A549 (cell line): ENCODE data around the gene ACSF3. TPM values are rescaled to one million over a fixed set of nuclear protein-coding genes. Genes with fewer than 3 reads are reported as not detected.

Experiments
- ATAC-seq, 2 experiments: fragments of 200-7000 bp in 1 of 2; fragments of >200 bp in 1 of 2; cut with Nextera tagmentation in 1 of 2; cut with Tn5 transposase in 1 of 2; 3 replicates each; pipeline versions ENCODE4 v1.8.0 to v1.9.1; 2018 to 2020; ENCODE audit warnings: mild to moderate bottlenecking in 1 of 2, moderate library complexity in 1 of 2
- CTCF ChIA-PET: fragments of 300-600 bp; sonication (Branson Sonifier 250); formaldehyde crosslinking; extraction: SDS; loops from one replicate; lab custom pipeline; 2021; ENCODE audit warnings: antibody characterized with exemption, inconsistent platforms; lab: Yijun Ruan, JAX
- POLR2A ChIA-PET: fragments of 350-600 bp; formaldehyde crosslinking; extraction: SDS; loops from one replicate; lab custom pipeline; 2021; ENCODE audit warnings: antibody characterized with exemption, inconsistent platforms; lab: Yijun Ruan, JAX
- DNase-seq, 2 experiments: peaks; one replicate each; pipeline versions ENCODE4 v3.0.0 to v3.0.0-alpha.2; 2011 to 2016; ENCODE audit warnings: low read depth in 1 of 2, low spot score in 1 of 2
- FAIRE-seq: peaks from 2 replicates; lab custom pipeline; 2011; peaks lifted over from hg19 to GRCh38; lab: Jason Lieb, UNC
- H3K27ac ChIP-seq, 2 experiments: fragments of >200 bp; sonication (Bioruptor Twin); formaldehyde crosslinking; 3 replicates each; pipeline ENCODE4 v1.5.1; 2016 to 2017
- H3K4me1 ChIP-seq: fragments of >200 bp; sonication (Bioruptor Twin); formaldehyde crosslinking; 3 replicates; pipeline ENCODE4 v1.6.1; 2016
- H3K4me2 ChIP-seq: fragments of >200 bp; sonication (Bioruptor Twin); formaldehyde crosslinking; 3 replicates; pipeline ENCODE4 v1.6.1; 2016
- H3K4me3 ChIP-seq: fragments of >200 bp; sonication (Bioruptor Twin); formaldehyde crosslinking; 3 replicates; pipeline ENCODE4 v1.5.1; 2016
- H3K9me3 ChIP-seq: fragments of >200 bp; sonication (Bioruptor Twin); formaldehyde crosslinking; 3 replicates; pipeline ENCODE4 v1.6.1; 2016
- ATOH8 ChIP-seq: fragments of 250-450 bp; sonication (Bioruptor Pico); IDR thresholded peaks from 2 replicates; pipeline ENCODE4 v1.5.0; 2020; ENCODE audit warnings: low read depth, mild to moderate bottlenecking, moderate library complexity
- BCL3 ChIP-seq: fragments of >200 bp; sonication (Bioruptor Twin); formaldehyde crosslinking; IDR thresholded peaks from 3 replicates; pipeline ENCODE4 v1.6.1; 2016
- CBX2 ChIP-seq: fragments of 200-600 bp; sonication (generic); IDR thresholded peaks from 2 replicates; pipeline ENCODE4 v1.6.1; 2016; ENCODE audit warnings: low read depth, mild to moderate bottlenecking, borderline replicate concordance
- CHD2 ChIP-seq: fragments of 150-350 bp; IDR thresholded peaks from 2 replicates; pipeline ENCODE4 v1.6.1; 2014; ENCODE audit warnings: low read length; ENCODE audit not compliant: partially characterized antibody
- EP300 ChIP-seq, 2 experiments: fragments of >200 bp; sonication (Bioruptor Twin); formaldehyde crosslinking; IDR thresholded peaks; 2 replicates in 1 of 2; 3 replicates in 1 of 2; pipeline ENCODE4 v1.6.1; 2016 to 2017
- HOXB13 ChIP-seq: fragments of 250-450 bp; sonication (Bioruptor Pico); IDR thresholded peaks from 2 replicates; pipeline ENCODE4 v1.5.0; 2020; ENCODE audit warnings: low read depth, mild to moderate bottlenecking, moderate library complexity
- JUN ChIP-seq, 2 experiments: fragments of >200 bp; sonication (Bioruptor Twin); formaldehyde crosslinking; IDR thresholded peaks; 2 replicates in 1 of 2; 3 replicates in 1 of 2; pipeline ENCODE4 v1.6.1; 2016 to 2017
- JUNB ChIP-seq: fragments of >200 bp; sonication (Bioruptor Twin); formaldehyde crosslinking; IDR thresholded peaks from 2 replicates; pipeline ENCODE4 v1.6.1; 2016
- MAFK ChIP-seq: fragments of 450-650 bp; IDR thresholded peaks from 2 replicates; pipeline ENCODE4 v1.6.1; 2014; ENCODE audit not compliant: partially characterized antibody
- MAZ ChIP-seq: fragments of 150-350 bp; IDR thresholded peaks from 2 replicates; pipeline ENCODE4 v1.6.1; 2014; ENCODE audit warnings: antibody characterized with exemption, low read depth, low read length, borderline replicate concordance
- MYC ChIP-seq: IDR thresholded peaks from 2 replicates; pipeline ENCODE4 v1.6.1; 2012; ENCODE audit warnings: mild to moderate bottlenecking, inconsistent platforms, low read length, improper control_type of control experiment, borderline replicate concordance
- NFE2L2 ChIP-seq: fragments of 150-350 bp; conservative IDR thresholded peaks from 2 replicates; pipeline ENCODE4 v1.6.1; 2014; ENCODE audit warnings: low read length
- NPAS2 ChIP-seq: fragments of 250-450 bp; sonication (Bioruptor Pico); IDR thresholded peaks from 2 replicates; pipeline ENCODE4 v1.8.0; 2022; ENCODE audit warnings: mild to moderate bottlenecking, moderate library complexity, borderline replicate concordance
- NR3C1 ChIP-seq: fragments of >200 bp; sonication (Bioruptor Twin); formaldehyde crosslinking; IDR thresholded peaks from 3 replicates; pipeline ENCODE4 v1.6.1; 2017
- POLR2A ChIP-seq: IDR thresholded peaks from 2 replicates; pipeline ENCODE4 v1.6.1; 2012; ENCODE audit warnings: mild to moderate bottlenecking, low read length
- POLR2AphosphoS2 ChIP-seq: conservative IDR thresholded peaks from 2 replicates; pipeline ENCODE4 v1.6.1; 2012; ENCODE audit warnings: low read length, improper control_type of control experiment, inconsistent platforms
- RAD21 ChIP-seq, 2 experiments: fragments of >200 bp in 1 of 2; sonication (Bioruptor Twin) in 1 of 2; formaldehyde crosslinking in 1 of 2; IDR thresholded peaks in 1 of 2; conservative IDR thresholded peaks in 1 of 2; 2 replicates in 1 of 2; 3 replicates in 1 of 2; pipeline ENCODE4 v1.6.1; 2012 to 2018; ENCODE audit warnings: inconsistent platforms in 1 of 2
- RARB ChIP-seq: fragments of 250-450 bp; sonication (Bioruptor Pico); IDR thresholded peaks from 2 replicates; pipeline ENCODE4 v1.8.0; 2021; ENCODE audit warnings: mild to moderate bottlenecking, moderate library complexity
- RFX5 ChIP-seq: fragments of 450-650 bp; IDR thresholded peaks from 2 replicates; pipeline ENCODE4 v1.7.1; 2014; ENCODE audit warnings: antibody characterized with exemption, mild to moderate bottlenecking, moderate library complexity
- TFCP2L1 ChIP-seq: fragments of 250-450 bp; sonication (Bioruptor Pico); IDR thresholded peaks from 2 replicates; pipeline ENCODE4 v1.5.0; 2021; ENCODE audit warnings: mild to moderate bottlenecking
- TP53 ChIP-seq: fragments of 250-450 bp; sonication (Bioruptor Pico); IDR thresholded peaks from 2 replicates; pipeline ENCODE4 v1.5.0; 2021; ENCODE audit warnings: mild to moderate bottlenecking, moderate library complexity
- ZFP36 ChIP-seq: fragments of 450-650 bp; IDR thresholded peaks from 2 replicates; pipeline ENCODE4 v1.6.1; 2014; ENCODE audit warnings: borderline replicate concordance; ENCODE audit not compliant: partially characterized antibody
- ZSCAN20 ChIP-seq: fragments of 250-450 bp; sonication (Bioruptor Pico); IDR thresholded peaks from 2 replicates; pipeline ENCODE4 v1.8.0; 2022; ENCODE audit warnings: mild to moderate bottlenecking, moderate library complexity
- WGBS: methylation state at CpG from one replicate; pipeline ENCODE4 v1.1.6; 2017; ENCODE audit errors: missing lambda C conversion rate; 5-methylcytosine and 5-hydroxymethylcytosine counted together
- polyA plus RNA-seq, 4 experiments: library from polyadenylated mRNA; depleted of rRNA in 3 of 4; stranded (reverse); fragments of >200 nt; fragmentation: RNase III in 1 of 4; extraction: RNeasy Plus Mini Kit Qiagen cat#74134 plus additional on column Dnase treatment in 1 of 4; gene quantifications; 2 replicates in 3 of 4; 3 replicates in 1 of 4; pipeline ENCODE4 v1.2.3, GENCODE V29; 2011 to 2017
- TF ChIP-seq, protein P1 (sequence below): fragments of 450-650 bp; IDR thresholded peaks from 2 replicates; pipeline ENCODE4 v1.6.1; 2014; ENCODE audit warnings: antibody characterized with exemption
- TF ChIP-seq, protein P2 (sequence below): fragments of 150-350 bp; IDR thresholded peaks from 2 replicates; pipeline ENCODE4 v1.6.1; 2014; ENCODE audit warnings: low read depth, mild to moderate bottlenecking, low read length
- TF ChIP-seq, protein P3 (sequence below): fragments of 200-600 bp; sonication (generic); IDR thresholded peaks from 2 replicates; pipeline ENCODE4 v1.6.1; 2016; ENCODE audit warnings: antibody characterized with exemption, mild to moderate bottlenecking, moderate library complexity
- TF ChIP-seq, protein P4 (sequence below): IDR thresholded peaks from 2 replicates; pipeline ENCODE4 v1.6.1; 2012

Gene ACSF3
- polyA plus RNA-seq, 2 of the 4 experiments (the other 2 are of a cell fraction), result 9.8 to 13.1 TPM

- POLR2A ChIA-PET, result no interaction called here
Measured at GRCh38 chr16:89200124-89200849, 106.6 kb downstream of the ACSF3 start, which contains the start of gene SLC22A31. SLC22A31 (minus strand) TSS chr16:89200537; CDS start chr16:89200501, 36 bp downstream.

GRCh38 chr16:89200850-89201411, 107.3 kb downstream of the ACSF3 start:
- peaks cover 5% of the 10 kb centered on the region; the same call in 1 of the 3 replicates for H3K9me3 ChIP-seq
- peak overlapping the region; percentile 100 for H3K4me2 ChIP-seq
- FAIRE-seq, result no peak
- peak in 1 of 2 experiments; percentile 22; a peak in 2 of 6 replicates for ATAC-seq
- ChIA-PET POLR2A (interaction anchor here (1.5 kb wide), 1 partner anchor 15 kb away, joined by 3 read pairs; no protein-coding TSS in a partner anchor), CTCF (interaction anchor here (0.8 kb wide), 1 partner anchor 38 kb away, joined by 3 read pairs; no protein-coding TSS in a partner anchor)
- H3K27ac ChIP-seq, result peak overlapping the region; percentile 36 to 77; a peak in 5 of 6 replicates
- DNase-seq, result no peak
- 17% methylated on average over 3 of the region's 58 CpGs for WGBS
- peak overlapping the region; percentile 62 for H3K4me3 ChIP-seq
- peaks cover 8% of the 10 kb centered on the region for H3K4me1 ChIP-seq
- TF ChIP-seq ZSCAN20 (no peak), TP53 (no peak), BCL3 (no peak), RARB (no peak), CHD2 (no peak), RAD21 (conservative IDR thresholded peaks at IDR 0.05 in 1 of 2, IDR thresholded peaks at IDR 0.05 in 1 of 2) (no peak), NPAS2 (no peak), EP300 (IDR thresholded peaks at IDR 0.05) (no peak), ATOH8 (no peak), POLR2AphosphoS2 (no peak), CBX2 (no peak), HOXB13 (CRISPR knock-in tag) (no peak)
- TF ChIP-seq, protein P1, sequence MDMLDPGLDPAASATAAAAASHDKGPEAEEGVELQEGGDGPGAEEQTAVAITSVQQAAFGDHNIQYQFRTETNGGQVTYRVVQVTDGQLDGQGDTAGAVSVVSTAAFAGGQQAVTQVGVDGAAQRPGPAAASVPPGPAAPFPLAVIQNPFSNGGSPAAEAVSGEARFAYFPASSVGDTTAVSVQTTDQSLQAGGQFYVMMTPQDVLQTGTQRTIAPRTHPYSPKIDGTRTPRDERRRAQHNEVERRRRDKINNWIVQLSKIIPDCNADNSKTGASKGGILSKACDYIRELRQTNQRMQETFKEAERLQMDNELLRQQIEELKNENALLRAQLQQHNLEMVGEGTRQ, result no peak
- TF ChIP-seq, protein P2, sequence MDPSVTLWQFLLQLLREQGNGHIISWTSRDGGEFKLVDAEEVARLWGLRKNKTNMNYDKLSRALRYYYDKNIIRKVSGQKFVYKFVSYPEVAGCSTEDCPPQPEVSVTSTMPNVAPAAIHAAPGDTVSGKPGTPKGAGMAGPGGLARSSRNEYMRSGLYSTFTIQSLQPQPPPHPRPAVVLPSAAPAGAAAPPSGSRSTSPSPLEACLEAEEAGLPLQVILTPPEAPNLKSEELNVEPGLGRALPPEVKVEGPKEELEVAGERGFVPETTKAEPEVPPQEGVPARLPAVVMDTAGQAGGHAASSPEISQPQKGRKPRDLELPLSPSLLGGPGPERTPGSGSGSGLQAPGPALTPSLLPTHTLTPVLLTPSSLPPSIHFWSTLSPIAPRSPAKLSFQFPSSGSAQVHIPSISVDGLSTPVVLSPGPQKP, result no peak
- TF ChIP-seq, protein P3, sequence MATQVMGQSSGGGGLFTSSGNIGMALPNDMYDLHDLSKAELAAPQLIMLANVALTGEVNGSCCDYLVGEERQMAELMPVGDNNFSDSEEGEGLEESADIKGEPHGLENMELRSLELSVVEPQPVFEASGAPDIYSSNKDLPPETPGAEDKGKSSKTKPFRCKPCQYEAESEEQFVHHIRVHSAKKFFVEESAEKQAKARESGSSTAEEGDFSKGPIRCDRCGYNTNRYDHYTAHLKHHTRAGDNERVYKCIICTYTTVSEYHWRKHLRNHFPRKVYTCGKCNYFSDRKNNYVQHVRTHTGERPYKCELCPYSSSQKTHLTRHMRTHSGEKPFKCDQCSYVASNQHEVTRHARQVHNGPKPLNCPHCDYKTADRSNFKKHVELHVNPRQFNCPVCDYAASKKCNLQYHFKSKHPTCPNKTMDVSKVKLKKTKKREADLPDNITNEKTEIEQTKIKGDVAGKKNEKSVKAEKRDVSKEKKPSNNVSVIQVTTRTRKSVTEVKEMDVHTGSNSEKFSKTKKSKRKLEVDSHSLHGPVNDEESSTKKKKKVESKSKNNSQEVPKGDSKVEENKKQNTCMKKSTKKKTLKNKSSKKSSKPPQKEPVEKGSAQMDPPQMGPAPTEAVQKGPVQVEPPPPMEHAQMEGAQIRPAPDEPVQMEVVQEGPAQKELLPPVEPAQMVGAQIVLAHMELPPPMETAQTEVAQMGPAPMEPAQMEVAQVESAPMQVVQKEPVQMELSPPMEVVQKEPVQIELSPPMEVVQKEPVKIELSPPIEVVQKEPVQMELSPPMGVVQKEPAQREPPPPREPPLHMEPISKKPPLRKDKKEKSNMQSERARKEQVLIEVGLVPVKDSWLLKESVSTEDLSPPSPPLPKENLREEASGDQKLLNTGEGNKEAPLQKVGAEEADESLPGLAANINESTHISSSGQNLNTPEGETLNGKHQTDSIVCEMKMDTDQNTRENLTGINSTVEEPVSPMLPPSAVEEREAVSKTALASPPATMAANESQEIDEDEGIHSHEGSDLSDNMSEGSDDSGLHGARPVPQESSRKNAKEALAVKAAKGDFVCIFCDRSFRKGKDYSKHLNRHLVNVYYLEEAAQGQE, result no peak
- TF ChIP-seq, protein P4, sequence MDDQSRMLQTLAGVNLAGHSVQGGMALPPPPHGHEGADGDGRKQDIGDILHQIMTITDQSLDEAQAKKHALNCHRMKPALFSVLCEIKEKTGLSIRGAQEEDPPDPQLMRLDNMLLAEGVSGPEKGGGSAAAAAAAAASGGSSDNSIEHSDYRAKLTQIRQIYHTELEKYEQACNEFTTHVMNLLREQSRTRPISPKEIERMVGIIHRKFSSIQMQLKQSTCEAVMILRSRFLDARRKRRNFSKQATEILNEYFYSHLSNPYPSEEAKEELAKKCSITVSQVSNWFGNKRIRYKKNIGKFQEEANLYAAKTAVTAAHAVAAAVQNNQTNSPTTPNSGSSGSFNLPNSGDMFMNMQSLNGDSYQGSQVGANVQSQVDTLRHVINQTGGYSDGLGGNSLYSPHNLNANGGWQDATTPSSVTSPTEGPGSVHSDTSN, result no peak

More at GRCh38 chr16:89200124-89200849, 106.6 kb downstream of the ACSF3 start, which contains the start of gene SLC22A31:
- CTCF ChIA-PET, result no interaction called here
- ATAC-seq (no peak), FAIRE-seq (no peak), DNase-seq (no peak)
- Histone ChIP-seq H3K4me3 (peak within 1 kb of the TSS; percentile 62), H3K27ac (peak within 1 kb of the TSS; percentile 36 to 77; a peak in 5 of 6 replicates), H3K9me3 (peaks cover 5% of the 10 kb centered on the region; the same call in 1 of the 3 replicates), H3K4me2 (peak within 1 kb of the TSS; percentile 100), H3K4me1 (peaks cover 8% of the 10 kb centered on the region)
- 62% methylated on average over 25 of the region's 28 CpGs for WGBS
- TF ChIP-seq TFCP2L1 (CRISPR knock-in tag) (no peak), JUN (IDR thresholded peaks at IDR 0.05) (no peak), CHD2 (no peak), RFX5 (no peak), MAZ (no peak), ZFP36 (no peak), MYC (no peak), BCL3 (no peak), JUNB (no peak), MAFK (no peak), HOXB13 (CRISPR knock-in tag) (no peak), NFE2L2 (no peak), POLR2A (no peak), NR3C1 (no peak)
